ENCODE results near the gene NUTM2E. TPM values are rescaled to one million over a fixed set of nuclear protein-coding genes. Genes with fewer than 3 reads are reported as not detected.

NUTM2E gene
- total RNA-seq, 1 donor from 2014 or later: not detected

Other genes with a start within 250 kb of the NUTM2E start
- 2.9 TPM for gene SFTPA1, start 215.8 kb upstream of the NUTM2E start, total RNA-seq
- 0.25 TPM for gene NUTM2B, start 123.5 kb upstream of the NUTM2E start, total RNA-seq
- gene SFTPD, start 122.4 kb downstream of the NUTM2E start, total RNA-seq: not detected